K562 (cell line): ENCODE results near the gene NDUFAF5.

Source experiments
- CTCF ChIP-seq, 3 experiments: IDR thresholded peaks in 2 of 3; conservative IDR thresholded peaks in 1 of 3; 2 replicates each; pipeline ENCODE4 v1.5.1; 2011 to 2012; ENCODE audit warnings: low read length in 3 of 3, mild to moderate bottlenecking in 3 of 3, control low read depth in 2 of 3, improper control_type of control experiment in 1 of 3, inconsistent platforms in 1 of 3, low read depth in 1 of 3, mixed read lengths in 1 of 3, moderate library complexity in 1 of 3; ENCODE audit not compliant: insufficient read depth in 2 of 3
- ETV1 ChIP-seq: fragments of 450-650 bp; conservative IDR thresholded peaks from 2 replicates; pipeline ENCODE4 v1.6.1; 2016; ENCODE audit warnings: missing genetic modification characterization, control low read depth, low read depth, missing compliant biosample characterization
- GABPA ChIP-seq: fragments of 200-800 bp; sonication (Bioruptor generic); conservative IDR thresholded peaks from 2 replicates; pipeline ENCODE4 v1.6.1; 2016; ENCODE audit warnings: low read depth, missing genetic modification characterization, missing compliant biosample characterization
- IRF2 ChIP-seq: sonication (generic); formaldehyde crosslinking; IDR thresholded peaks from 2 replicates; pipeline ENCODE4 v1.8.1; 2022; ENCODE audit warnings: mild to moderate bottlenecking, missing genetic modification reagents
- KAT7 ChIP-seq: sonication (generic); formaldehyde crosslinking; IDR thresholded peaks from 2 replicates; pipeline ENCODE4 v1.8.0; 2022; ENCODE audit warnings: missing genetic modification reagents, mild to moderate bottlenecking, borderline replicate concordance
- TF ChIP-seq, protein P1 (sequence below): IDR thresholded peaks from 3 replicates; pipeline ENCODE4 v1.6.1; 2011; ENCODE audit warnings: borderline replicate concordance, mild to moderate bottlenecking; ENCODE audit not compliant: insufficient read length, insufficient read depth

- TF ChIP-seq IRF2 (CRISPR knock-in tag): no peak
- TF ChIP-seq ETV1 (tag): no peak
- no peak for TF ChIP-seq GABPA (tag)
- TF ChIP-seq, protein P1, sequence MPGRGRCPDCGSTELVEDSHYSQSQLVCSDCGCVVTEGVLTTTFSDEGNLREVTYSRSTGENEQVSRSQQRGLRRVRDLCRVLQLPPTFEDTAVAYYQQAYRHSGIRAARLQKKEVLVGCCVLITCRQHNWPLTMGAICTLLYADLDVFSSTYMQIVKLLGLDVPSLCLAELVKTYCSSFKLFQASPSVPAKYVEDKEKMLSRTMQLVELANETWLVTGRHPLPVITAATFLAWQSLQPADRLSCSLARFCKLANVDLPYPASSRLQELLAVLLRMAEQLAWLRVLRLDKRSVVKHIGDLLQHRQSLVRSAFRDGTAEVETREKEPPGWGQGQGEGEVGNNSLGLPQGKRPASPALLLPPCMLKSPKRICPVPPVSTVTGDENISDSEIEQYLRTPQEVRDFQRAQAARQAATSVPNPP: no peak
- no peak for TF ChIP-seq KAT7 (CRISPR knock-in tag)
- TF ChIP-seq CTCF (IDR thresholded peaks at IDR 0.05 in 2 of 3, conservative IDR thresholded peaks at IDR 0.05 in 1 of 3; ENCODE audit: insufficient read depth in 2 of 3, low read depth in 1 of 3, low read length in 3 of 3): no peak
Measured at GRCh38 chr20:13810446-13810845, 25.6 kb downstream of the NDUFAF5 start.
